Transverse colon (tissue), 4 donors: ENCODE data around the gene NKD2. TPM values are rescaled to one million over a fixed set of nuclear protein-coding genes. Genes with fewer than 3 reads are reported as not detected.
A peak's percentile ranks its signal among the peaks of the same experiment; 100 is the strongest.

Experiments
- DNase-seq: peaks from one replicate; pipeline ENCODE4 v3.0.0-alpha.2; 2019
- H3K27ac ChIP-seq, 4 donors: fragments of 200-600 bp; sonication (generic); 2 replicates each; pipeline ENCODE4 v1.5.1; 2016 to 2018; ENCODE audit warnings: inconsistent platforms in 4 of 4
- H3K27me3 ChIP-seq: fragments of 200-600 bp; sonication (generic); 2 replicates; pipeline ENCODE4 v1.5.1; 2017; ENCODE audit warnings: inconsistent platforms
- H3K36me3 ChIP-seq, 4 donors: fragments of 200-600 bp; sonication (generic); 2 replicates each; pipeline ENCODE4 v1.5.1; 2017 to 2019; ENCODE audit warnings: inconsistent platforms in 4 of 4
- H3K4me1 ChIP-seq, 4 donors: fragments of 200-600 bp; sonication (generic); 2 replicates each; pipeline ENCODE4 v1.5.1; 2017 to 2020; ENCODE audit warnings: inconsistent platforms in 4 of 4
- H3K4me3 ChIP-seq, 4 donors: fragments of 200-600 bp; sonication (generic); 1 replicate in 1 of 4; 2 replicates in 3 of 4; pipeline versions ENCODE4 v1.5.1 to v1.6.1; 2017 to 2019; ENCODE audit warnings: inconsistent platforms in 4 of 4
- H3K9me3 ChIP-seq, 2 donors: fragments of 200-600 bp; sonication (generic); 2 replicates each; pipeline ENCODE4 v1.5.1; 2017 to 2019; ENCODE audit warnings: inconsistent platforms in 2 of 2
- CTCF ChIP-seq, 5 experiments: fragments of 200-600 bp in 3 of 5; fragments of 450-650 bp in 2 of 5; sonication (generic) in 3 of 5; IDR thresholded peaks; 1 replicate in 2 of 5; 2 replicates in 3 of 5; pipeline ENCODE4 v1.5.1; 2016 to 2017; ENCODE audit warnings: antibody characterized with exemption in 5 of 5, inconsistent platforms in 3 of 5, mild to moderate bottlenecking in 2 of 5, moderate library complexity in 1 of 5
- EP300 ChIP-seq: sonication (generic); formaldehyde crosslinking; IDR thresholded peaks from one replicate; pipeline ENCODE4 v1.6.1; 2017; ENCODE audit warnings: antibody characterized with exemption, low read depth
- POLR2A ChIP-seq: fragments of 450-650 bp; IDR thresholded peaks from one replicate; pipeline ENCODE4 v1.6.1; 2016; ENCODE audit warnings: antibody characterized with exemption, mild to moderate bottlenecking, moderate library complexity
- POLR2AphosphoS5 ChIP-seq, 3 donors: sonication (generic); formaldehyde crosslinking; IDR thresholded peaks; one replicate each; pipeline ENCODE4 v1.6.1; 2016; ENCODE audit warnings: antibody characterized with exemption in 3 of 3
- WGBS, 2 donors: methylation state at CpG; one replicate each; pipeline ENCODE4 v1.1.5; 2018; ENCODE audit warnings: low coverage in 1 of 2; 5-methylcytosine and 5-hydroxymethylcytosine counted together
- in situ Hi-C, 4 donors: fragments of 200-750 bp; cut with MboI; loops; one replicate each; pipeline versions ENCODE4 v1.15.0 to v1.15.1; 2017; ENCODE audit warnings: low sequenced_read_pairs in 3 of 4, low pct_ligation_motif_present in 1 of 4, low pct_unique_long_range_greater_than_20kb in 1 of 4
- intact Hi-C: fragments of 100-400 bp; cut with DNase I; formaldehyde crosslinking; loops from one replicate; pipeline ENCODE4 v1.15.1; 2023; ENCODE audit warnings: low total_unique reads
- total RNA-seq, 4 donors: library from RNA; depleted of rRNA; stranded (reverse); fragments of >200 nt; gene quantifications; one replicate each; pipeline ENCODE4 v1.1.0, GENCODE V29; 2016

The NKD2 gene
- total RNA-seq, 4 donors from 2014 or later: 0.41 to 0.80 TPM; not detected in 2

- Histone ChIP-seq H3K4me3 (peak overlapping the region; percentile 38 to 54 (median 48)), H3K4me1 (peaks cover 3 to 34% (median 30%) of the 10 kb centered on the region in 4 donors), H3K27ac (peak overlapping the region; percentile 44 to 63 (median 50)), H3K27me3 (peaks cover 51% of the 10 kb centered on the region), H3K36me3 (no peaks in the 10 kb centered on the region), H3K9me3 (no peaks in the 10 kb centered on the region)
- 3% methylated on average over 61 of the region's 88 CpGs; no CpG with 5 or more reads in 1 of the 2 donors for WGBS, 2 donors
- in situ Hi-C loops: loop anchor here in 1 of 4 donors (25.0 kb wide), 1 partner anchor 133 kb away; no protein-coding TSS in a partner anchor
- intact Hi-C loops: no loop called here
- DNase-seq: peak; percentile 65
- TF ChIP-seq POLR2A (no peak), CTCF (IDR thresholded peaks at IDR 0.05) (peak in 3 of 5 experiments; percentile 12 to 37 (median 37))
Measured at GRCh38 chr5:1004461-1005248, 3.9 kb upstream of the NKD2 start.

- peaks cover 58% of the 10 kb centered on the region for H3K27me3 ChIP-seq
- intact Hi-C loops: no loop called here
- H3K36me3 ChIP-seq: no peaks in the 10 kb centered on the region
- peak overlapping the region; percentile 38 to 54 (median 48) for H3K4me3 ChIP-seq
- no peak for DNase-seq
- 70% methylated on average over 23 of the region's 47 CpGs; no CpG with 5 or more reads in 1 of the 2 donors for WGBS, 2 donors
- no peaks in the 10 kb centered on the region for H3K9me3 ChIP-seq
- peak overlapping the region; percentile 44 to 63 (median 50) for H3K27ac ChIP-seq
- TF ChIP-seq CTCF (IDR thresholded peaks at IDR 0.05) (no peak), EP300 (no peak), POLR2AphosphoS5 (IDR thresholded peaks at IDR 0.05) (no peak), POLR2A (no peak)
- H3K4me1 ChIP-seq: peaks cover 4 to 36% (median 31%) of the 10 kb centered on the region in 4 donors
- in situ Hi-C loops: loop anchor here in 1 of 4 donors (25.0 kb wide), 1 partner anchor 132 kb away; no protein-coding TSS in a partner anchor
Measured at GRCh38 chr5:1005249-1005851, 3.3 kb upstream of the NKD2 start.

DNA sequence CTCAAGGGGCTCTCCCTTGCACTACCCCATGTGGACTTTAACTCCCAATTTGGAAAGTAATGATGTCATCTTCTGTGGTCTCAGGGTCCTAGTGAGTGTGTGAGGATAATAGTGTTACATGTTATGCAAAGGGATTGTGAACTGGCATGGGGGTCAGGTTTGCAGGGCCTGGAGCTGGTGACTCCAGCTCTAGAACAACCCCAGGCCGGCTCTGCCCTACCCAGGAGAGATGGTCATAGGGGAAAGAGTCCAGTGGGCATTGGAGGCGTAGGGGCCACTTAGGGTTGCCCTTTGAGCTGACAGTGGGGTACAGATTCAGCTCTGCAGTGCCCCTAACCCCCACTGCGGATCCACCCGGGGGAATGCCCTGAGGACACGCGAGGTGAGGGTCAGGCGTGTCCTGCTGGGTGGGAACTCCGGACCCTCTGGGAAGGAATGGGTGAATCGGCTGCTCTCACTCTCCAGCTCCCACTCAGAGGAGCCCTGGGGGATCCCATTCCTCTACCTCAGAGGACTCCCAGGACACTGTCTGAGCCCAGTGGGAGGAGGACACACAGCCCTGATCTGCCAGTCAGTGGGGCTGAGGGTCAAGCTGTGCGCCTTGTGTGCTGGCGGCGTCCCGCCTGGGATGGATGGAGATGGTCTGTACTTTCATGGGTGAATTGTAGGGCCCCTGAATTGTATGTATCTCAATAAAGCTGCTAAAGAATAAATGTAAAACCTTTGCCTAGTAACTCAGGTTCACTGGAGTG lies 2.5 kb upstream of the NKD2 start:
- in situ Hi-C loops: loop anchor here in 1 of 4 donors (25.0 kb wide), 1 partner anchor 131 kb away; no protein-coding TSS in a partner anchor
- no peak overlapping the region for H3K4me3 ChIP-seq

More for the DNA sequence above, 2.5 kb upstream of the NKD2 start:
- Histone ChIP-seq H3K9me3 (no peaks in the 10 kb centered on the region), H3K27me3 (peaks cover 65% of the 10 kb centered on the region), H3K36me3 (no peaks in the 10 kb centered on the region), H3K4me1 (peaks cover 4 to 36% (median 31%) of the 10 kb centered on the region in 4 donors), H3K27ac (no peak overlapping the region)
- intact Hi-C loops: no loop called here
- 97% methylated on average over 13 of the region's 13 CpGs; no CpG with 5 or more reads in 1 of the 2 donors for WGBS, 2 donors
- TF ChIP-seq CTCF (IDR thresholded peaks at IDR 0.05): no peak
- no peak for TF ChIP-seq EP300
- DNase-seq: peak; percentile 5
